ENCODE measurements around the gene GCNT1. TPM values are rescaled to one million over a fixed set of nuclear protein-coding genes. Genes with fewer than 3 reads are reported as not detected.

The GCNT1 gene
- total and polyA plus RNA-seq, 2 donors from 2014 or later: 0.88 to 8.3 TPM

DNA sequence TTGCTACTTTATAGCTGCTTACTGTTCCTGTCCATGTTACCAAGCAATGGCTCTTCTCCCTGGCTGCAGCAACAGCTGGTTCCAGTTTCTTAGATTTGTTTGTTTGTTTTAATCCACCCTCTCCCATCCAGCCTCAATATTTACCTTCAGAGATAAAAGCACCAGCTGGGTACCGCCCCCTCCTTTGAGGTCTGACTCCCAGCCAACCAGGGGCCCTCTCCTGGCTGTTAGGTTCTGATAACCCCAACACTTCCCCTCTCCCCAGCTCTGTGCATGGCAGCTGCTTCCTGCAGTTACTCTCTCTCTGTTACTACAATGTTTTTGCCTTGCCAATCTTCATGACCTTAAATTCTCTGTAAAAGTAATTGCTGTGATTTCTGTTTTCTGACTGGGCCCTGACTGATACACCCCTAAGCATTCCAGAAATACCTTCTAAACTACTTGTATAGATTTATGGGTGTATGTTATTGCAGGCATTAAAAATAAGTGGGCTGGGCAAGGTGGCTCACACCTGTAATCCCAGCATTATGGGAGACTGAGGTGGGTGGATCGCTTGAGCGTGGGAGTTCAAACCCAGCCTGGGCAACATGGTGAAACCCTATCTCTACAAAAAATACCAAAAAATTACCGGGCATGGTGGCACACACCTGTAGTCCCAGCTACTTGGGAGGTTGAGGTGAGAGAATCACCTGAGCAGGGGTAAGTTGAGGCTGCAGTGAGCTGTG is 2.6 kb upstream of the GCNT1 start:
- no peaks in the 10 kb centered on the region for H3K36me3 ChIP-seq (ENCODE audit: control insufficient read depth in 2 of 3, insufficient read depth in 3 of 3, low read length in 3 of 3)
- H3K9me3 ChIP-seq (ENCODE audit: control insufficient read depth in 2 of 3, insufficient read depth in 1 of 3, low read length in 3 of 3): no peaks in the 10 kb centered on the region
- H3K4me1 ChIP-seq (ENCODE audit: control insufficient read depth in 2 of 3, insufficient read depth in 2 of 3, low read depth in 1 of 3, low read length in 3 of 3): peaks cover 0 to 4% (median 2%) of the 10 kb centered on the region in 3 donors
- no peak for FAIRE-seq
- intact Hi-C loops (cut with DNase I): no loop called here
- DNase-seq: peak in 4 of 5 donors; percentile 84 to 89 (median 86)
- TF ChIP-seq CTCF (IDR thresholded peaks at IDR 0.05; ENCODE audit: borderline replicate concordance, extremely low read depth, insufficient read depth): no peak
- no peak overlapping the region for H3K9ac ChIP-seq (ENCODE audit: low read length in 3 of 3)
- no peaks in the 10 kb centered on the region for H3K27me3 ChIP-seq (ENCODE audit: control insufficient read depth, insufficient read depth, low read length)
- no peak overlapping the region for H3K27ac ChIP-seq (ENCODE audit: low read depth in 2 of 2, low read length in 2 of 2)
- no peak overlapping the region for H3K4me3 ChIP-seq (ENCODE audit: low read length in 3 of 3)

DNA sequence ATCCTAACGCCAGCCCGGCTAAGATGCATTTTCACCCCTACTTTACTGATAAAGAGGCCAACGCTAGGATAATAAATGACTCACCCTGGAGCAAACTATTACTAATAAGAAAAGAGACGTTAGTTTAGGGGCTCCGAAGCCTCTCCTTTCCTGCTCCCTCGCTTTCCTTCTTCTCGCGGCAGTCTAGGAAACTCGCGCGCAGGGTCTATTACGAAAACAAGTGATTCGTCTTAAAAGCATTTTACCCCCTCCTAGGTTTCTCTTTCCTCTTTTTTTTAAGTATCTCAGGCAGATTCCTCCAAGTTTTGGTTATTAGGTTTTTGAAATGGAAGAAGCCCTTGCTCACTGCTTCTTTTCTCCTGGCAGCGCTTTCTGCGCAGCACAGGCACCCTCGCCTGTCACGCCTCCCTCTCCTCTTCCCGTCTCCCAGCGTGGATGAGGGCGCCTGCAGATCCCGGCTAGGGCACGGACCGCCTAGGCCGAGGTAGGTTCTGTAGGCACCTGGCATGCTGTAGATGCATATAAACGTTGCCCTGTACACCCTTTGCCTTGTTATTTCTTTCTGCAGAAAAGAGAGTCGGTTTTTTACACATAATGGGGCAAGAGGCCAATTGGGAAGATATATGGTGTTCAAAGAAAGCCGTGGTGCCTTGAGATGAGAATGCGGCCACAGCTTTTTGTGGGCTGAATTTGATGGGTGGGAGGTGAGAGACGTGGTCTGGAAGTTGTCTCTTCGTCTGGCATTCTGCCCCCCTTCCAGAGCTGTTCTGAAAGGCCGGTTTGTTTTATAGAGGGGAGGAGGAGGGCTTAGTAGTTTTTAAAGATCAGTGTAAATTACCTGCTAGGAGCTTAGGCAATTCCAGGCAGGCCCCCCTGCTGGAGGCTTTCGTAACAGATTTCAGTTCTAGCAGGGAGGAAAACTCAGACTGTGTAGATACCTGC is 983 bp downstream of the GCNT1 start:
- H3K27ac ChIP-seq (ENCODE audit: low read depth in 2 of 2, low read length in 2 of 2): no peak overlapping the region
- peak overlapping the region; percentile 55 to 81 (median 75) for H3K4me3 ChIP-seq (ENCODE audit: low read length in 3 of 3)
- TF ChIP-seq CTCF (IDR thresholded peaks at IDR 0.05; ENCODE audit: borderline replicate concordance, extremely low read depth, insufficient read depth): no peak
- peaks cover 0 to 4% (median 2%) of the 10 kb centered on the region in 3 donors for H3K4me1 ChIP-seq (ENCODE audit: control insufficient read depth in 2 of 3, insufficient read depth in 2 of 3, low read depth in 1 of 3, low read length in 3 of 3)
- H3K9ac ChIP-seq (ENCODE audit: low read length in 3 of 3): peak overlapping the region; percentile 22 to 55 (median 42)
- no peaks in the 10 kb centered on the region for H3K36me3 ChIP-seq (ENCODE audit: control insufficient read depth in 2 of 3, insufficient read depth in 3 of 3, low read length in 3 of 3)
- intact Hi-C loops (cut with DNase I): no loop called here
- no peaks in the 10 kb centered on the region for H3K27me3 ChIP-seq (ENCODE audit: control insufficient read depth, insufficient read depth, low read length)
- FAIRE-seq: no peak
- no peaks in the 10 kb centered on the region for H3K9me3 ChIP-seq (ENCODE audit: control insufficient read depth in 2 of 3, insufficient read depth in 1 of 3, low read length in 3 of 3)
- DNase-seq: peak in 4 of 5 donors; percentile 47 to 76 (median 62)

- FAIRE-seq (no peak), DNase-seq (no peak)
- H3K9me3 ChIP-seq (ENCODE audit: control insufficient read depth in 2 of 3, insufficient read depth in 1 of 3, low read length in 3 of 3): no peaks in the 10 kb centered on the region
- intact Hi-C loops (cut with DNase I): no loop called here
- no peak overlapping the region for H3K4me3 ChIP-seq (ENCODE audit: low read length in 3 of 3)
- no peak for TF ChIP-seq CTCF (IDR thresholded peaks at IDR 0.05; ENCODE audit: borderline replicate concordance, extremely low read depth, insufficient read depth)
- no peak overlapping the region for H3K27ac ChIP-seq (ENCODE audit: low read depth in 2 of 2, low read length in 2 of 2)
- H3K4me1 ChIP-seq (ENCODE audit: control insufficient read depth in 2 of 3, insufficient read depth in 2 of 3, low read depth in 1 of 3, low read length in 3 of 3): peaks cover 0 to 4% (median 0%) of the 10 kb centered on the region in 3 donors
- no peak overlapping the region for H3K9ac ChIP-seq (ENCODE audit: low read length in 3 of 3)
- no peaks in the 10 kb centered on the region for H3K27me3 ChIP-seq (ENCODE audit: control insufficient read depth, insufficient read depth, low read length)
- H3K36me3 ChIP-seq (ENCODE audit: control insufficient read depth in 2 of 3, insufficient read depth in 3 of 3, low read length in 3 of 3): no peaks in the 10 kb centered on the region
Observed at GRCh38 chr9:76462126-76462525, 3.1 kb downstream of the GCNT1 start.

Data from kidney (tissue), 14 donors.